ENCODE measurements around the gene DTNB.

DTNB gene

DNA sequence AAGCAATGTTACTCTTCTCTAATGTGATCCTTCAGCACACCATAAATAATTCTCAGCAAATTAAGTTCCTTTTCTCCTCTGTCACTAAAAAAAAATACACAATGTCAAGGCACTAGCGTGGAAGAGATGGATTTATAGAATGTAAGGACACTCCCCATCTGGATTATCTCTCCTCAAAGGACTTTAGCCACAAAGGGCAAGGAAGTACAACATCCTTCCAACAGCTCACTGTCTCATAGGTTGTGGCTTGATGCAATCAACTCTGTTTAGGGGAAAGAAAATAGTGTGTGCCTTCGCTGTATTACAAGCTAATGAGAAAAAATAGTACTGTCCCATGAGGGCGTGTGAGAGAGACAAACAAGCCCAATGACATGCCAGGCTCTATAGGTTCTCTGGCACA lies 202.6 kb downstream of the DTNB start:
- no peak for DNase-seq (ENCODE audit: low read depth)
- TF ChIP-seq, protein P1, sequence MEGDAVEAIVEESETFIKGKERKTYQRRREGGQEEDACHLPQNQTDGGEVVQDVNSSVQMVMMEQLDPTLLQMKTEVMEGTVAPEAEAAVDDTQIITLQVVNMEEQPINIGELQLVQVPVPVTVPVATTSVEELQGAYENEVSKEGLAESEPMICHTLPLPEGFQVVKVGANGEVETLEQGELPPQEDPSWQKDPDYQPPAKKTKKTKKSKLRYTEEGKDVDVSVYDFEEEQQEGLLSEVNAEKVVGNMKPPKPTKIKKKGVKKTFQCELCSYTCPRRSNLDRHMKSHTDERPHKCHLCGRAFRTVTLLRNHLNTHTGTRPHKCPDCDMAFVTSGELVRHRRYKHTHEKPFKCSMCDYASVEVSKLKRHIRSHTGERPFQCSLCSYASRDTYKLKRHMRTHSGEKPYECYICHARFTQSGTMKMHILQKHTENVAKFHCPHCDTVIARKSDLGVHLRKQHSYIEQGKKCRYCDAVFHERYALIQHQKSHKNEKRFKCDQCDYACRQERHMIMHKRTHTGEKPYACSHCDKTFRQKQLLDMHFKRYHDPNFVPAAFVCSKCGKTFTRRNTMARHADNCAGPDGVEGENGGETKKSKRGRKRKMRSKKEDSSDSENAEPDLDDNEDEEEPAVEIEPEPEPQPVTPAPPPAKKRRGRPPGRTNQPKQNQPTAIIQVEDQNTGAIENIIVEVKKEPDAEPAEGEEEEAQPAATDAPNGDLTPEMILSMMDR (IDR thresholded peaks at IDR 0.05; ENCODE audit: low read length, missing control alignments), result no peak
- no peak overlapping the region for H3K4me3 ChIP-seq (replicated peaks; ENCODE audit: low read depth, low read length)

DNA sequence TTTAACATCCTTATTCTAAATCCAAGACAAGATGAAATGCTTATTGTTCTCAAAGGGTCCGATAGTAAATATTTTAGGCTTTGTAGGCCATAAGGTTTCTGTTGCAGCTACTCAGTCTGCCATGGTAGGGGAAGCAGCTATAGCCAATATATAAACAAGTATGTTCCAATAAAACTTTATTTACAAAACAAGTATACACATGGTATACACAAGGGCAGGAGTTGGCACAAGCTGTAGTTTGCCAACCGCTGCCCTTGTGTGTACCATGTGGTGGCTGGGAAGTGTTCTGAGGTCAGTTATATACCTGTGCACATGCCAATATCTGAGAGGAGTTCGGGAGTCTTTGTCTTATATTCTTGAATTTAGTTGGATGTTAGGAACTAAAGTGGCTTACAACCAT lies 205.6 kb downstream of the DTNB start:
- TF ChIP-seq, protein P1 (IDR thresholded peaks at IDR 0.05; ENCODE audit: low read length, missing control alignments), result no peak
- no peak for DNase-seq (ENCODE audit: low read depth)
- H3K4me3 ChIP-seq (replicated peaks; ENCODE audit: low read depth, low read length), result no peak overlapping the region

DNA sequence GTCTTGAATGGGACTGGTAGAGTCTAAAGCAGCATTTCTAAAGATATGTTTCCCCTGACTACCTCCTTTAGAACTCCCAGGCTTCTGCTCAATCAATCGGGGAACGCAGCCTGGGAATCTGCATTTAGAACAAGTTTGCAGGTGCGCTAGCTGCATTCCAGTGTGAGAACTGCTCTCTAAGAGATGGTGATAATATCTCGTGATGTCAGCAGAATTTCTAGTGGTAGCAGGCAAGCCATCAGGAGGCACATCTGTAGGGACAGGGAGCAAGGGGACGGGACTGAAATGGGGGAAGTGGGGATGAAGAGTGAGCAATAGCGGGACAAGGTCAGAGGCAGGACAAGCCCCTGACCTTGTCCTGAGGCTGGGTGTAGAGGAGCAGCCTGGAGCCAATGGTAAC lies 211.4 kb downstream of the DTNB start:
- no peak overlapping the region for H3K4me3 ChIP-seq (replicated peaks; ENCODE audit: low read depth, low read length)
- DNase-seq (ENCODE audit: low read depth), result no peak
- TF ChIP-seq, protein P1 (IDR thresholded peaks at IDR 0.05; ENCODE audit: low read length, missing control alignments), result no peak

DNA sequence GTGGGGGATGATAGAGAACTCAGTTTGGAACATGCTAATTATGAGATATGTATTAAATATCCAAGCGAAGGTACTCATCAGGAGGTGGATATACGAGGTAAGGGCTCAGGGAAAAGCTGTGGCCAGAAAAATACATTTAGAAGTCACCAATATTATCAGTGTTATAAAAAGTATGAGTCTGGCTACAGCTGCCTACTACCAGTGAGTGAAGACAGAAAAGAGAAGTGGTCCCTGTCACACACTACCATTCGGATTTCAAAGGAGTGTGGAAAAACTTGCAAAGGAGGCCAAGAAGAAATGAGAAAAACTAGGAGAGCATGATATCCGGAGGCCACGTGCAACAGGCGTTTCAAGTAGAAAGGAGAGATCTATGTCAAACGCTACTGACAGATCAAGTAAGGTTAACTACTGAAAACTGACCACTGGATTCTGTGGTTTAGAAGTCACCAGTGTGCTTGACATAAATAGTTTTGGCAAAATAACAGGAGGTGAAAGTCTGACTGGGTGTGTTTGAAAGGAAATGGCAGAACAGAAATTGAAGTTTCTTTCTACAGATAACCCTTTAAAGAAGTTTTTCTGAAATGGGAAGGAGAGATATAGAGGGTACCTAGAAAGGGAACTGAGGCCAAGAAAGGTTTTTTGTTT lies 213.0 kb downstream of the DTNB start:
- no peak overlapping the region for H3K4me3 ChIP-seq (replicated peaks; ENCODE audit: low read depth, low read length)
- DNase-seq (ENCODE audit: low read depth), result no peak
- TF ChIP-seq, protein P1 (IDR thresholded peaks at IDR 0.05; ENCODE audit: low read length, missing control alignments), result no peak

DNA sequence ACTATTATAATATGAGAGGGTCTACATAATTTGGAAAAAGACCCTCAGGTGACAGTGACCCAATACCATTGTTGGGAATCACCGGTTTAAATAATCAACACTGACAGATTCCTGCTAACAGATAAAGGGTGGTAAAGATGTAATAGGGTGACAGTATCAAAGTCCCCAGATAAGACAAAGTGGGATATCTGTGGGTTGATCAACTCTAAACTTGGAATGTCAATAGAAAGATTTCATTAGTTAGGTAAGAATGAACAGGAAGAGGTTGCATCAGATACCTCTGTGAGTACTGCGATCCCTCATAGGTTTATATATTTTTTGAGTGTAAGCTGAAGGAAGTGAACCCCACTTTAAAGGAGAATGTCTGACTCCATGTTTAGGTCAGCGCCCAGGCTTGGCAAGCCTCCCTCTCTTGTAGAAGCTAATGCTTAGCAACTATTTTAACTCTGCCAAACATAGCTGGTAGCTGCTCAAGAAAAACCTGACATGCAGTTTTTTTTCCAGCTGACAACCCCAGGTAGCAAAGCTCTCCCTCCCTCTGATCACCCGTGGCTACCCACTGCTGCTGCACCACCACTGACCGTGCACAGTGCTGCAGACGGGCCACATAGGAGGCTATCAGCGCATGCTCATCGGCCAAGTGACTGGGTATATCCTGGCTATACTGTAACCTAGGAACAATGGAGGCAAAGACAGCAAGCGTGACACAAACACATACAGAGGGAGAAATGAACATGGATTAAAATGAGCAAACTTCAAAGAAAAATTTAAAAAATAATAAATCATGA lies 218.4 kb downstream of the DTNB start:
- TF ChIP-seq, protein P1 (IDR thresholded peaks at IDR 0.05; ENCODE audit: low read length, missing control alignments), result no peak
- no peak for DNase-seq (ENCODE audit: low read depth)
- no peak overlapping the region for H3K4me3 ChIP-seq (replicated peaks; ENCODE audit: low read depth, low read length)

DNA sequence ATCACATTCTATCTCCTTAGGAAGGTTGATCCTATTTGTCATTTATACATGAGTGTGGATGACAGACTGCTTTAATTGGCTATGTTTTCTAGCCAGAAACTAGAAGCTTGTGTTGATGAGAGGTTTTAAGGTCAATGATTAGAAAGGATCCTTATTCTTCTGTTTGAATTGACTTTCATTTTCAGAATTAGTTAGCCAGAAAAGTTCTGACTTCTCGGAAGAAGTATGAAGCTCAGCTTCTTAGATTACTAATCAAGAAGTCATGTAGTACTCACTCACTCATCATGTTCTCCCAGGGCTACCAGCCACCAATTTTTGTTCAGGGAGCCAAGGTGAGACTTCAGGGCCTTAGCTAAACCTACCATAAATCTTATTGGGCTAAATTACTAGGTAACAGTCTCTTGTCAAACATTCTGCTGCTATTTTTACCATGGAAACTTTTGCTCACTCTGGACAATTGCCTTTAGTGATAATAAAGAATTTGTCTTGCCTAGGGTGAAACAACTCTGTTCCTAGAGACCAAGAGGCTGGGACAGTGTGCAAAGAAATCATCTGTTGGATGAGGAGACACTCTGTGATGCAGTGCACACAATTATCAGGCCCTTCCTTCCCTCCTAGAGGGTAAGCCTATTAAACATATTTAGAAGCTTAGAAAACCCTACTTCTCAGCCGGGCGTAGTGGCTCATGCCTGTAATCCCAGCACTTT lies 220.0 kb downstream of the DTNB start:
- no peak overlapping the region for H3K4me3 ChIP-seq (replicated peaks; ENCODE audit: low read depth, low read length)
- DNase-seq (ENCODE audit: low read depth), result no peak
- TF ChIP-seq, protein P1 (IDR thresholded peaks at IDR 0.05; ENCODE audit: low read length, missing control alignments), result no peak

Measured in fibroblast of pulmonary artery (primary cell).